ENCODE data around the gene UGT2B17.

- TF ChIP-seq CTCF (IDR thresholded peaks at IDR 0.05; ENCODE audit: extremely low read depth in 1 of 2, insufficient read depth in 1 of 2, low read depth in 1 of 2, low read length in 2 of 2) (no peak), FOS (IDR thresholded peaks at IDR 0.05; ENCODE audit: borderline replicate concordance, insufficient read depth, low read length) (no peak)
Observed at GRCh38 chr4:68591204-68591603, 15.1 kb upstream of the UGT2B17 start.

Measured in endothelial cell of umbilical vein (primary cell).